Left cardiac atrium (tissue), 4 donors: ENCODE results near the gene MRPS18C. TPM values are rescaled to one million over a fixed set of nuclear protein-coding genes. Genes with fewer than 3 reads are reported as not detected.

Experiments
- ATAC-seq, 2 donors: fragments of 200-7000 bp; cut with Tn5 transposase; one replicate each; pipeline ENCODE4 v1.9.1; 2020; ENCODE audit warnings: mild to moderate bottlenecking in 2 of 2, moderate library complexity in 2 of 2
- DNase-seq: peaks from one replicate; pipeline ENCODE4 v3.0.0-alpha.2; 2020
- intact Hi-C, 2 donors: fragments of 100-400 bp; cut with DNase I; formaldehyde crosslinking; loops; one replicate each; pipeline versions ENCODE4 v1.14.1 to v1.15.1; 2022 to 2023
- long read RNA-seq: library from polyadenylated mRNA; unstranded; transcript quantifications from one replicate; pipeline ENCODE4 v2.0.0, GENCODE V29; 2021
- total RNA-seq, 2 donors: library from RNA; stranded (reverse); fragmentation: NEBNext Ultra II Directional; extraction: Animal tissue kit (Norgen Biotek cat#: 25700); gene quantifications; one replicate each; pipeline ENCODE4 v1.2.1, GENCODE V29; 2021
- donor health status: DM: no; HTN: yes; CAD: no.
- donor health status: DM: no; HTN: yes; CAD: no; lungs with severe emphysema.
- donor health status: DM: yes; HTN: yes; CAD: no.
- donor health status: Dilated cardiomyopathy.

The MRPS18C gene
- 10 to 100 TPM; 53.0 to 59.7 TPM for total RNA-seq
- long read RNA-seq, partial matches to known transcripts, result 1 of 7 reads
- long read RNA-seq, other reads (novel, unspliced or antisense), result 0 of 7 reads

DNA sequence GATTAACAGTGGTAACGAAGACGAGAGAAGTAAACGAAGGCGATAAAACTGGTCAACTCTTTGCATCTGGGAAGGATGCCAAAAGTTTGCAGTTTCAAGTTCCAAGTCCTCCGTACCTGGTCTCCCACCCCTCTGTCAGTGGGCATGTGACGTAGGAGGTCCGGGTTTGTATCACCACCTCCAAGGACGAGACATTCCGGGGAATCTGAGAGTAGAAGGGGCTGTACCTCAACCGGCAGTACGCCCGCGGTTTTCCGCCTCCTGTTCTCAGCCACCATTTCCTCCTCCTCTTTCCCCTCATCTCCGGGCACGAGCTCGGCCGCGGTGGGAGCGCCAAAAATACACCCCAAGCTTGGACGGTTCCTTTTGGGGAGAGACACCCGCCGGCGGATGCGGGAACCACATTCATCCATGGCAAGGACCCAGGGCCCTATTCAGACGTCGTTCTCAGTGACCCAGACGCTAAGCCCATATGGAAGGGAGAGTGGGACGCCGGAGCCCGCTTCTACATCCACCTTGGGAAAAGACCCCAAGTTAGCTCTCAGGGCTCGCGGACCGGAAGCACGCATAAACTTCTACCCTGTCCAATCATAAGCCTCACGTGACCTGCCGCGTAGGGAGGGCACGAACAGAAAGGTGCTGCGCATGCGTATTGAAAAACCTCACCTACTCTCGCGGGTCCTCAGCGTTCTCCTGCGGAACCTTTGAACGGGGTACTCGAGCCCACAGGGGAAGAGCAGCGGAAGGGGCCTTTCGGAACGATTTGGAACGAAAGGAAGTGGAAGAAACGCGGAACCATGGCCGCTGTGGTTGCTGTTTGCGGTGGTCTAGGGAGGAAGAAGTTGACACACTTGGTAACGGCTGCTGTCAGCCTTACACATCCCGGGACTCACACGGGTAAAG lies at the start of gene MRPS18C, which contains the start of gene HELQ:
TSS of gene MRPS18C (plus strand) at position 778 of the 903 bp plus-strand sequence. CDS start at position 798, 20 bp downstream.
TSS of gene HELQ (minus strand) at position 543 of the 903 bp plus-strand sequence. CDS start at position 413, 130 bp downstream.
- intact Hi-C loops, result no loop called here
- peak; percentile 98 for DNase-seq
- peak; percentile 99 for ATAC-seq

DNA sequence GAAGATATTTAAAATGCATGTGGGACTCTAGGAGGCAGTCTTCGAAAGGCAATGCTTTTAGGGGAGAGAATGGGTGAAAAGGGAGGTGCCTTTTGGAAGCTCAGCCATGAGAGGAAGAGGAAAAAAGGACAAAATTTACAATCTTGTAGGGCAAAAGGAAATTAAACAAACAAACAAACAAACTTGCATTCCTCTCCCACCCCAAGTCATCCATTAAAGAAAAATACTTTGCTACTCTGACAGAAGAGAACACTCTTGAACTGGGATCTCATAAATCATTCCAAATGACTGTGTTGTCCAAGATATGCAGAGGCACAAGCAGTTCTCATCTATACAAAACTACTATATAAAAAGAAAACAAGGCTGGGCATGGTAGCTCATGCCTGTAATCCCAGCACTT lies 47.0 kb upstream of the MRPS18C start:
- DNase-seq, result no peak
- no peak for ATAC-seq
- intact Hi-C loops, result no loop called here

DNA sequence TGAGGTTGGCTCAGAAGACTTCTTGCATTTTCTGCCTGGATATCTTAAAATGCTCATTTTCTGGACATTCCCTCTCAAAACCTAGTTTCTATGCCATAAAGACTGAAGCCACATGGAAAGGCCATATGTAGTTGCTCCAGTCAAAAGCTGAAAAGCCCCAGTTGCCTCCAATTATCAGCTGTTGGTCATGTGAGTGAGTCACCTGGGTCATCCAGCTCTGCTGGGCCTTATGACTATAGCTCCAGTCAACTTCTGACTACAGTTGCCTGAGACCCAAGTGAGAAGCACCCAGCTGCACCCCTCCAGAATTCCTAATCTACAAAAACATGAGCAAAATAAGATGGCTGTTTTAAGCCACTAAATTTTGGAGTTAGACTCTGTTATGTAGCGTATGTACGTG lies 42.2 kb upstream of the MRPS18C start:
- DNase-seq (no peak), ATAC-seq (no peak)
- intact Hi-C loops, result no loop called here

DNA sequence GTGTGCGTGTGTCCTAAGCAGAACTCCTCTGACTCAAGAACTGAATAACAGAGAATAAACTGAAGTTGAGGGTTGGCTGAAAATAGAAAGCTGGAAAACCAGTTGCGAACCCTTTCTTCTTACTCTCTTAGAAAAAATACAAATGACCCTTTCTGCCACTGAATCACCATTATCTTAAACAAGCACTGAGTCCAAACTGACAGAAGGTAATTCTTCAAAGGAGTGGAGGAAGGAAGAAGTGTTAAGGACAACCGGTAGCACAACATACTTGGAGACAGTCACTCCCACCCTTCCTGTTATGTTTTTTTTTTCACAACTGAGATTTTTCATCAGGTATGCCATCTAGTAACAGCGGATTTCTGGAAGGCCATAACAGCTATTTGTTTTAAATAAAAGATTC lies 38.3 kb upstream of the MRPS18C start:
- DNase-seq (no peak), ATAC-seq (no peak)
- intact Hi-C loops, result no loop called here

DNA sequence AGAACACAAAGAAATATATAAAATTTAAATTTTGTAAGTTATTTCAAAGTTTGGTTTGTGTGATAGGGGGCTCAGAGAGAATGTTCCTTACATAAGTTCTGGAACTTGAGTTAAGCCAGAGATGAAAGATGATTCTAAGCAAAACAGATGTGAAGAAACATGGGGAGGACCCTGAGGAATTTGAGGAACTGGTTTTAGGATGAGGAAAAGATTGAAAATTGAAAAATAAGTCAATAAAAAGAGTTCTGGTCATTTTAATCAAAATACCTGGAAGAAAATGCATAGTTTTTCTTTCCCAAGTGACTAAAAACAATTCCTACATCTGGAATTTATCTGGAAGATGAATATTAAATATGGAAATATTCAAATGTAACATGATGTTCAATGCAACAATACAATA lies 37.6 kb upstream of the MRPS18C start:
- ATAC-seq (no peak), DNase-seq (no peak)
- intact Hi-C loops, result no loop called here

DNA sequence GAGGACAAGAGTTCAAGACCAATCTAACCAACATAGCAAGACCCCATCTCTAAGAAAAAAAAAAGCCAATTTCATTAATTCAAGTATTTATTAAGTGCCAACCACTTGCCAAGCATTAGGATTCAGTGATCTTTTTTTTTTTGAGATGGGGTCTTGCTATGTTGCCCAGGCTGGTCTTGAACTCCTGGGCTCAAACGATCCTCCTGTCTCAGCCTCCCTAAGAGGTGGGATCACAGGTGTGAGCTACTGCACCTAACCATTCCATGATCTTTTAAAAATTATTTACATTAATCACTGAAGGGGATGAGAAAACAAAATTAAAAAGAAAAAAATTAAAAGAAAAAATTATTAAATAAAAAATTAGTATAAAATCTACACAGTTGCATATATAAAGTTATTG lies 24.7 kb upstream of the MRPS18C start:
- ATAC-seq (no peak), DNase-seq (no peak)
- intact Hi-C loops, result no loop called here

DNA sequence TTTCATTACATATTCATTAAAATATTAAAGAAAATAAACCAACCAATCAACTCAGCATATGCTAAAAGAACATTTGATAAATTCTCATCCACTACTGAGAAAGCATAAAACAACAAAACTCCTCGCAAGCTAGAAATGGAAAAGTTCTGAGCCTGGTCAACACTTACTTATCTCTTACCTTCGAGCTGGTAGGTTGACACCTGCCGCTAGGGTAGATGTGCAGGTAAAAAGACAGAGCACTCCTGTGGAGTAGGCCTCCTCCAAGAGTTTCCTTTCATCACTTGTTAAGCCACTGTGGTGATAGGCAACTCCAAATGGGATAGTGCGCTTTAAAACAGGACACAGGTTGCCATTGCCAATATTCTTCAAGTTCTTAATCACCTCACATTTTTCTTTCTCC lies 19.2 kb upstream of the MRPS18C start:
- intact Hi-C loops, result no loop called here
- ATAC-seq (no peak), DNase-seq (no peak)

DNA sequence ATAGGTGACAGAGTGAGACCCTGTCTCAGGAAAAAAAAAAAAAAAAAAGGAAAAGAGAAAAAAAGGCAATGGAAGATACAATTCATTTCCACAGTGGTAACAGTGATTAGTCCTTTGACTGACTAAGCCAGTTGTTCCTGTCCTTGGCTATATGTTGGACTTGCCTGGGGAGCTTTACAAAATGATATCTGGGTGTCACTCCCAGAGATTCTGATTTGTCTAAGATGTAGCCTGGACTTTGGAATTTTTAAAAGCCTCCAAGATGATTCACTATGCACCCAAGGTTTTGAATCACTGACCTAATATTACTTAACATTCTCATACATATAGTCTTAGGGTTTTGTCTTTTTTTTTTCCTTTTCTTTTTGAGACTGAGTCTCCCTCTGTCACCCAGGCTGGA lies 17.1 kb upstream of the MRPS18C start:
- ATAC-seq (no peak), DNase-seq (no peak)
- intact Hi-C loops, result no loop called here

DNA sequence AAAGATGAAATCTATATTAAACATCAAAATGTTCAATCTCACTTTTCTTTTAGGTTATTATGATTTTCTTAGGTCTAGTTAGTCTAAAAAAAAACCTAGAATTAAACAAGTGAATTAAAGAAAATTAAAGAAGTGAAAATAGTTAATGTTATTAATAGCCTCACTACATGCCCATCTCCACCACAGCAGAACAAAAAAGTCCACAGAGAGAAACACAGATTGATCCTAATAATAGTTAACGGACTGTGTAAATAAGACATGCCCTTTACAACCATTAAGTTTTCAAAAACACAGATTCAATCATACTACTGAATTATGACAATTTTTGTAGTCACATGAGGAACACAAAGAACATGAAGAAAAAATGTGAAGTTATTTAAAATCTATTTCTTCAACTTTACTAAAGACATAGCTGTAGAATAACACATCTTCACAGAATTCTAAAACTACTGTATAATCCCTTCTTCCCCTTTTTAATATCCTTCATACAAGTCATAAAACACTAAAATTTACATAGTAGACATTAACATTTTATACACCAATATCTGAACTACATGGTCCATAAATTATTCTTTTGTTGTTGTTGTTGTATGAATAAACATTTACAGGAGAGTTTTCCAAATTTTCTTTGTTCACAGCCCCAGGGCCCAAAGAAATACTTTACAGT lies 15.6 kb upstream of the MRPS18C start:
- ATAC-seq, result no peak
- intact Hi-C loops, result no loop called here
- DNase-seq, result no peak

DNA sequence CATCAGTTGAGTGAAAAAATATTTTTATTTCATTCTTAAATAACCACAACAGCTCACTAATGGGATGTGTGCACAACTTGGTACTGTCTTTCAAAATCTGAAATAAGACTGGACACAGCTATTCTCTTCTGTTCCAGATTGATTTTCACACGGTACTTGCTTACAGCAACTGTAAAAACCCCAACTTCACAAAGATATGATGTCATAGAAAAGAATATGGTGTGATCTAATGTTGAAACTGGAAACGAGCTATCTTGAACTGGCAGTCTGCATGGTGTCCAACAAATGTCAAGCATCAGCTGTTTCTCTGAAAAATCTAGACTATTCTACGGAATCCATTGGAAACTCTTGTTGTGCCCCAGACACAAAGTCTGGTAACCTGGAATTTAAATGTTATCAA lies 15.0 kb upstream of the MRPS18C start:
- ATAC-seq, result no peak
- no peak for DNase-seq
- intact Hi-C loops, result no loop called here

DNA sequence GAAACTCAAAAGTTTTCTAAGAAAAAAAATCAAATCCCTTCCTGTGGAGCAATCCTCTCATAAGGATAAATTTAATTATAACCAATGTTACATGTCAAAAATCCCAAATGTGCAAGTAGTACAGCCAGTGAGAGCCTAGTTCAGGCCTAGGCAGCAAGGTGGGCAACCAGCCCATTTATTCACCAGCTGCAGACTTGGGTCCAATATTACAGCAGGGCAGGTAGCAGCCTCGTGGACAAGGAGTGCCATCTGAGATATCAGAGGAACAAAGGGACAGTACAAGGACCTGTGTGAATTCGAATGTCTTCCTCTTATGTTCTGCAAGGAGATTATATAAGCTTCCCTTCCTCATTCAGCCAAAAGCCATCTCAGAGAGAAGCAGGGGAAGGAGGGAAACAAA lies 6.8 kb upstream of the MRPS18C start:
- DNase-seq (no peak), ATAC-seq (no peak)
- intact Hi-C loops, result loop anchor here in 1 of 2 donors (1.0 kb wide), 1 partner anchor 14 kb away; no protein-coding TSS in a partner anchor

DNA sequence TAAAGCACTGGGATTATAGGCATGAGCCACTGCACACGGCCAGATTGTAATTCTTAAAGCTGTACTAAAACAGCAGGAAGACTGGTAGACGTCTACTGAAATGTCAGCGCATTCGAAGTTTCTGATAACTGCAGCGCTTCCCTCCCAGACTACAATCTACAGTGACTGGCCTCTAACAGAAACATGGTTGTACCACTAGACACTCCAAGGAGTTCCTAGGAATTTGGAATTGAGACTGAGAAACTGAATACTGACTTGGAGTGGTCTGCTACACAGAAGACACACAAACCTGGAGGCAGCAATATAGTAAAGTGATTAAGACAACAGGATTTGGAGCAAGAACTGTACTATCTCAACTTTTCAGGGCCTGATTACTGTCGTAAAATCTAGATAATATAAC lies 1.2 kb upstream of the MRPS18C start:
- ATAC-seq (peak in 1 of 2 donors; percentile 2), DNase-seq (no peak)
- intact Hi-C loops, result no loop called here

DNA sequence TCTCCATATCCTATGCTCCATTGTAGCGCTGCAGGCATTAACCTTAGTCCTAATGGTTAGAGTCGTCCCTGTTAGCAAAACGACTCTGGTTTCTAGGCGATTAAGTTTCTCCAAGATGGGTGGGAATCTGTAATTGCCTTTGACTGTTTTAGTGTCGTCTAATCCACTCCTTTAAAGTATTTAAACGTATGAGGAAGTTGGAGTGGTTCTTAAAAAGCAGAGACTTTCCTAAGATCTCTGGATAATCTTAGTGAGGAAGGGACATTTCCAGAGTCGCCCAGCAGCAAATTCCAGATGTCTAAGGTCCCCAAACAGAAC lies 285 bp downstream of the MRPS18C start:
- no peak for ATAC-seq
- intact Hi-C loops, result no loop called here
- no peak for DNase-seq

DNA sequence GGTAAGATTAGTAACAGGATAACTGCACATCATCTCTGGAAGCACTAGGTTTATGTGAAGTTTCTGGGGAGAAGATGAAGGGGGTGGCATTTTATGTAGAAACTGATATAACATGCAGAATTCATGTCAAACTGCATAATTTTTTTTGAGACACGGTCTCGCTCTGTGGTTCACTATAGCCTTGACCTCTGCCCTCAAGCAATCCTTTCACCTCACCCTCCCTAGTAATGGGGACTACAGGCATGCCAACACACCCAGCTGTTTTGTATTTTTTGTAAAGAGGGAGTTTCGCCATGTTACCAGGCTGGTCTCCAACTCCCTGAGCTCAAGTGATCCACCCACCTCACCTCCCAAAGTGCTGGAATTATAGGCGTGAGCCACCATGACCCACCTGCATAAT lies 17.6 kb downstream of the MRPS18C start:
- no peak for ATAC-seq
- intact Hi-C loops, result no loop called here
- DNase-seq, result no peak

DNA sequence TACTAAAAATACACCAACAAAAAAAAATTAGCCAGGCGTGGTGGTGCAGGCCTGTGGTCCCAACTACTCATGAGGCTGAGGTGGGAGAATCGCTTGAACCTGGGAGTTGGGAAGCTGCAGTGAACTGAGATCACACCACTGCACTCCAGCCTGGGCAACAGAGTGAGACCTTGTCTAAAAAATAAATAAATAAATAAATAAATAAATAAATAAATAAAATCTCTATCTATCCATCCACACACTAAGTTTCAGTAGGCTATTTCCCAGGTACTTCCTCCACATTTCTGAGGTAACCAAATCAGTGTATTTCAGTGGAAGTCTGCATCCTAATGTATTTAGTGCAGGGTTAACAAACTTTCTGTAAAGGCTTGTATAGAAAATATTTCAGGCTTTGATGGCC lies 18.1 kb downstream of the MRPS18C start:
- intact Hi-C loops, result no loop called here
- DNase-seq, result no peak
- no peak for ATAC-seq

DNA sequence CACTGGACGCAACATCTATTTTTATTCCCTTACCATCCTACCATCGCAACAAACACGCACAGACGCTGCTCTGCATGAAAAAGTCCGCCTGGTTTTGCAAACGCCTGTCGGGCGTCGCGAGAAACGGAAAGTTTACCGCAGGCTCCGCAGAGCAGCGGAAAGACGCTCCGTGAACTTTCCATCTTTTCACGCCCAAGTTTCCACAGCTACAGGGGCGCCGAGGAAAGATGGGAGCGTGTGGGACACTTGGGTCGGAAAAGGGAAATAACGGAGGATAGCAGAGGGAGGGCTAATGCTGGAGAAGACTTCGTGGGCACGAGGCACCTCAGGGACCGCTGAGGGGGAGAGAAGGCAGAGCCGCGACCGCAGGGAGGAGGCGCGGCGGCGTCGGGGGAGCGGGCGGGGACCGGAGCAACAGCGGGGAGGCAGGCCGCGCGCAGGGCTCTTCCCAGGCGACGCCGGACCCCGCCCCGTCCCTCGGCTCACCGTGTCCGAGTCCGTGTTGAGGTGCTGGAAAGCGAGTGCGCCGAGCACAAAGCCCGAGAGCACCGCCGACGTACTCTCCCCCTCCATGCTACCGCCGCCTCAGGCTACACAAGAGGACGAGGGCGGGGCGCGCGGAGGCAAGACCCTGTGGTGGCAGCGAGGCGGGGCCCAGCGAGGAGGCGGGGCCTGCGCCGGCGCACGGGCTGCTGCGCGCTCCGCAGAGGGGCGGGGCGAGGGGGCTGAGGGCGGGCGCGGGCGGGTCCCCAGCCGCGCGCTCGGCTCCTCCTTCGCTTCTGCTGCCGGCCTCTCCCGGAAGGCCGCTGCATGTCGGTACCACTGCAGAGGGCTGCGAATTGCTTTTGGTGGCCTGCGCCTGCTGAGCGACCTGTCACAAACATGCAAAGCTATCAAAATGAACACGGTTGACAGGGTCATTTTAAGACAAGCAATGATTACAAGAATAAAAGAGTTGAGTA lies 28.9 kb downstream of the MRPS18C start, which contains the start of gene ABRAXAS1:
TSS of gene ABRAXAS1 (minus strand) at position 601 of the 962 bp plus-strand sequence. CDS start at position 573, 28 bp downstream.
- intact Hi-C loops, result no loop called here
- ATAC-seq (peak; percentile 100), DNase-seq (peak; percentile 94)

DNA sequence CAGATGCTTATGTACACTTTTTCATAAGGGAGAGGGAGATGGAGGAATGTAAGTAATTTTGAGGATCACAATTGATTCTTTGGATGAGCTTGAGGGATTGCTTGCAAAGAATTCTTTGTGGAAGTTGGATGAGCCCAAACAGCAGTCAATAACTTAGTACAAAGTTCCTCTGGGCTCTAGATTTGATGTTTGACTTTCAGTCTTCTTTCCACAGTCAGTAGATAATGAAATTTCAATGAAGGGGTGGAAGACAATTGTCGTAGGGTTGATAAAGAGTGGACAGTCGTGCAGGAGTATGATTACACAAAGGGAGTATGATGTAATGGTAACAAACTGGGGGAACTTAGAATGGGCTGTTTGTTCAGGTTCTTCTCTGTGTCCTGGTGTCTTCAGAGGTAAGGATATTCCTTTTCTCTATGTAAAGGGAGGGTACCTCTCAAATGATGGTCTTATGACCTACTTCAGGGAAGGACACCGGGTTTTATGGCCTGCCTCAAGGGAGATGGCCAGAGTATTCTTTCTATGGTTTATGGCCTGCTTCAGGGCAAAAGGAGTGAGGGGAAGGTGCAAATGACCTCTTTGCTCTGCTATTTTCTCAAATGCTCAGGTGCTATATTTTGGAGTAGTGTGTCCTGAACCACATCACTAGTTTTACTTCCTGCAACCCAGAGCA lies 30.7 kb downstream of the MRPS18C start:
- no peak for ATAC-seq
- intact Hi-C loops, result no loop called here
- DNase-seq, result no peak

DNA sequence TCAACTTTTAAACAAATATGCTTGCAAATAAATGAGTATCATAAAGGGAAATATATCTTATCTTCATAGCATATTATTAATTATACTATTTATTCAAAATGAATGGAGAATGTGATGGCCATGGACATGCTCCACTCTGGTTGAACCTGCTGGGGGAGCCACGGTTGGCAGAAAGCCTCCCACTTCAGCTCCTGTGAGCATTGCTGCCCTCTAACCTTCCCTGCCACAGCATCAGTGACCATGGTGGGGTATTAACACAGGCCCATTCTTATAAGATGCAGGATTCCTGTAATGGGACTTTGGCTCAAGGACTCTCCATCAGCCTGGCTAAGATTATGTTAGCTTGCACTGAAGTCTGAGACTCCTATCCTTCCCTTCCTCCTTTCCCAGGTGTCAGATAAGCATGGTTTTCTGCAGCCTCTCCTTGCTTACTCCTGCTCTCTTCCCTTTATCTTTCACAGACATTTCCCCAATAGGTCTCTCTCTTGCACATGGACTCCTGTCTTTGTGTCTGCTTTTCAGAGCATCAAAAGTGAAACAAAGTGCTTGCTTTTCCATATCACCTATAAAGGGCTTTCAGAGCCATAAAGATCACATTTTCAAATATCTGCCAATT lies 34.0 kb downstream of the MRPS18C start:
- ATAC-seq, result no peak
- DNase-seq, result no peak
- intact Hi-C loops, result no loop called here
